Ectodermal cell (in vitro differentiated cells): ENCODE measurements around the gene PHF14.

Experiments used
- H3K27ac ChIP-seq: 2 replicates; pipeline ENCODE4 v1.7.0; 2013; ENCODE audit warnings: mild to moderate bottlenecking, low read depth, low read length; ENCODE audit not compliant: insufficient read depth, poor library complexity, severe bottlenecking
- H3K27me3 ChIP-seq: 2 replicates; pipeline ENCODE4 v1.7.0; 2013; ENCODE audit warnings: mild to moderate bottlenecking, low read length; ENCODE audit not compliant: insufficient read depth, control insufficient read depth, poor library complexity, severe bottlenecking
- H3K36me3 ChIP-seq: one replicate; pipeline ENCODE4 v1.7.0; 2013; ENCODE audit warnings: low read length; ENCODE audit not compliant: control insufficient read depth, insufficient read depth
- H3K4me1 ChIP-seq: one replicate; pipeline ENCODE4 v1.7.0; 2013; ENCODE audit warnings: low read length; ENCODE audit not compliant: control insufficient read depth, insufficient read depth
- H3K4me3 ChIP-seq: 2 replicates; pipeline ENCODE4 v1.7.0; 2013; ENCODE audit warnings: low read depth, low read length, control low read depth; ENCODE audit not compliant: insufficient read depth
- H3K9me3 ChIP-seq: 2 replicates; pipeline ENCODE4 v1.7.0; 2013; ENCODE audit warnings: mild to moderate bottlenecking, low read length, moderate library complexity; ENCODE audit not compliant: control insufficient read depth
- WGBS, 2 experiments: methylation state at CpG; one replicate each; pipeline ENCODE4 v1.1.7; 2013; ENCODE audit warnings: missing lambda C conversion rate in 2 of 2; 5-methylcytosine and 5-hydroxymethylcytosine counted together

The PHF14 gene

DNA sequence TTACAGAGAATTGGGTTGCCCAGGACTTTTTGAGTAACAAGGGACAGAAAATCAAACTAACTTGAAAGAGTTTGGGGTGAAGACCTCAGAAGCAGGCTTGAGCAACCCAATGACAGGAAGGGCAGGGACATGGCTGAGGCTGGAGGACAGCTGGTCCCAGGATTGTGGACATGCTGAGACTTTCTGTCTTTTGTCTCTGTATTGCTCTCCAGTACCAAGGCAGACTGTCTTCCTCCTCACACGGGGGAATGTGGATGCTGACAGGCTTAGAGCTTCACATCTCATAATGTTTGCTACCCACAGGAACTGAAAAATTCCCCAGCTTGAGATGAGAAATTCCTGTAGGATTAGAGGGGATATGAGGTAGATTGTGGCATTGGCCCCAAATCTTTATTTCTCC, 229.6 kb downstream of the PHF14 start:
- H3K36me3 ChIP-seq: no peaks in the 10 kb centered on the region
- H3K27ac ChIP-seq: no peak overlapping the region
- H3K4me1 ChIP-seq: no peaks in the 10 kb centered on the region
- WGBS, 2 experiments: 100% methylated on average over 1 of the region's 1 CpG; no CpG with 5 or more reads in 1 of the 2 experiments
- H3K9me3 ChIP-seq: no peaks in the 10 kb centered on the region
- H3K4me3 ChIP-seq: no peak overlapping the region
- H3K27me3 ChIP-seq: no peaks in the 10 kb centered on the region

DNA sequence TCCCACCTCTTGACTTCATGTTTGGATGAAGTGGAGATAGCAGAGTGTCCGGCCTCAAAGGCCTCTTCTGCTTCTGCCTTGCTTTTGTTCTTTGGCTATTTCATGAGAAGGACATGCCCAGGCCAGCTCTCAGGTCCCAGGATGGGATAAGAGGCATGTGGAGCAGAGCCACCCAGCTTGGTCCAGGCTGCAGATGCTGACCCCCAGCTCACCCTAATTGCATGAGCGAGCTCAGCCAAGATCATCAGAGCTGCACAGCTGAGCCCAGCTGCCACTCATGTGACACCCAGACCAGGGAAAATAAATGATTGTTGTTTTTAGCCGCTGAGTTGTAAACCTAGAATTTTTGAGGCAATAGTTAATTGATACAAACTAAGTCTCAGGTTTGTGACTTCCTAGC, 230.0 kb downstream of the PHF14 start:
- H3K4me1 ChIP-seq: no peaks in the 10 kb centered on the region
- no peak overlapping the region for H3K27ac ChIP-seq
- no peaks in the 10 kb centered on the region for H3K9me3 ChIP-seq
- 90 to 96% methylated on average over 3 of the region's 3 CpGs for WGBS, 2 experiments
- no peak overlapping the region for H3K4me3 ChIP-seq
- H3K27me3 ChIP-seq: no peaks in the 10 kb centered on the region
- no peaks in the 10 kb centered on the region for H3K36me3 ChIP-seq

DNA sequence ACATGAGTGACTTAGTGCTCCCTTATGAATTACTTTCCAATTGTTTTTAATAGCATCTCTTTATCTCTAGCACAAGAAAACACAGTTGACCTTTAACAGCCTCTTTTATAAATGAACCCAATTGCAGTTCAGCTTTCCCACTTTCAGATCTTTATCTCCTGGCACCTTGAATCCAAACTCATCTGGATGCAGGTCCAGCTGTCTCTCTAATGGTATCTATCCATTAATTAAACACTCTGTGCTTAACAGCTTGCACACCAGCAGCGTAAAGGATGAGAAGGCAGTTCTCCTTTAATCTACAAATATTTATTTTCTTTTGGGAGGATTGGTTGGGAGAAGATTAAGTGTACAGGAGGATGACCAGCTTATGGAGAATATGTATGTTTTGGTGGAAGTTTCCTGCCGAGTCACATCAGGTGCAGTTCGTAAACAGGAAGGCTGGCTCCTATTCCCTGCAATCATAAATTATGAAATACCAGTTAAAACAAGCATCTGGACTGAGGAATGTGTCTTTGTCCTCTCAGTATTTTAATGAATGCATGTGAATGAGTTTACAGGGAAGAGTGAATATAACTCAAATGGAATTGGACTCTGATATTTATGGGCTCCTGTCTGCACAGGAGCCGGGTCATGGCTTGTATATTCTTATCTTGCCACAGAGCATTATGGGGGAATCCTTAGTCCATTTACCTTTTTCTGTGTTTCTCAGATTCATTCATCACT, 232.7 kb downstream of the PHF14 start:
- no peaks in the 10 kb centered on the region for H3K27me3 ChIP-seq
- 90 to 94% methylated on average over 2 to 4 of the region's 4 CpGs for WGBS, 2 experiments
- no peak overlapping the region for H3K27ac ChIP-seq
- H3K4me1 ChIP-seq: no peaks in the 10 kb centered on the region
- no peak overlapping the region for H3K4me3 ChIP-seq
- no peaks in the 10 kb centered on the region for H3K36me3 ChIP-seq
- H3K9me3 ChIP-seq: no peaks in the 10 kb centered on the region

- Histone ChIP-seq H3K4me3 (no peak overlapping the region), H3K36me3 (no peaks in the 10 kb centered on the region), H3K4me1 (no peaks in the 10 kb centered on the region), H3K9me3 (no peaks in the 10 kb centered on the region), H3K27me3 (no peaks in the 10 kb centered on the region), H3K27ac (no peak overlapping the region)
- WGBS, 2 experiments: 94 to 99% methylated on average over 3 of the region's 3 CpGs
Measured at GRCh38 chr7:11207565-11207964, 233.9 kb downstream of the PHF14 start.

DNA sequence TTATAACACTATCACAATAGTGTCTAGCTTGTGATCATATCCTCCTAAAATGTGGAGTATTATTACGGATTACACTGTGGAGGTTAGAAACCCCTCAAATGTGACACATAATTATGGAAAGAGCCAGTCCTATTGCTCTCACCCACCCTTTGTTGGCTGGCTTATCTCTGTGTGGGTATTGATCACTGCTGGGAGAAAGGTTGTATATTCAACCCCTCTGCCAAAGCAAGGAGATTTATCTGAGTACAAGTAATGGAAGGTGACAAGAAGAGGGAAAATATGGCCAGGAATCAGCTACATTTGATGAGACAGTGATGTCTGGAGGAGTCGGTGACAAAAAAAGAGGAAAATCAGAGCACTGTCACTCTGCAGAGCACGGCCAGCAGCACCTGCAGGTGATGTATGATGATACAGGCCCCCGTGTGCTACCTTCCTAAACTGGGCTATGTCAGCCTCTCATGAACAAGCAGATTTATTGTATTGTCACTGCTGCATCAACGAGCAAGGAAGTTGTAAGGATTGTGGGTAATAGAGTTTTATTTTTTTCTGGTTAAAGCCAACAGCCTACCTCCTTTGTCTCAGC, 235.3 kb downstream of the PHF14 start:
- Histone ChIP-seq H3K27me3 (no peaks in the 10 kb centered on the region), H3K36me3 (no peaks in the 10 kb centered on the region), H3K4me1 (no peaks in the 10 kb centered on the region), H3K4me3 (no peak overlapping the region), H3K9me3 (no peaks in the 10 kb centered on the region), H3K27ac (no peak overlapping the region)
- WGBS, 2 experiments: 94 to 95% methylated on average over 4 to 5 of the region's 5 CpGs

- 100% methylated on average over 1 of the region's 2 CpGs for WGBS, 2 experiments
- Histone ChIP-seq H3K4me1 (no peaks in the 10 kb centered on the region), H3K27me3 (no peaks in the 10 kb centered on the region), H3K27ac (no peak overlapping the region), H3K36me3 (no peaks in the 10 kb centered on the region), H3K4me3 (no peak overlapping the region), H3K9me3 (no peaks in the 10 kb centered on the region)
Measured at GRCh38 chr7:11210374-11210773, 236.7 kb downstream of the PHF14 start.

DNA sequence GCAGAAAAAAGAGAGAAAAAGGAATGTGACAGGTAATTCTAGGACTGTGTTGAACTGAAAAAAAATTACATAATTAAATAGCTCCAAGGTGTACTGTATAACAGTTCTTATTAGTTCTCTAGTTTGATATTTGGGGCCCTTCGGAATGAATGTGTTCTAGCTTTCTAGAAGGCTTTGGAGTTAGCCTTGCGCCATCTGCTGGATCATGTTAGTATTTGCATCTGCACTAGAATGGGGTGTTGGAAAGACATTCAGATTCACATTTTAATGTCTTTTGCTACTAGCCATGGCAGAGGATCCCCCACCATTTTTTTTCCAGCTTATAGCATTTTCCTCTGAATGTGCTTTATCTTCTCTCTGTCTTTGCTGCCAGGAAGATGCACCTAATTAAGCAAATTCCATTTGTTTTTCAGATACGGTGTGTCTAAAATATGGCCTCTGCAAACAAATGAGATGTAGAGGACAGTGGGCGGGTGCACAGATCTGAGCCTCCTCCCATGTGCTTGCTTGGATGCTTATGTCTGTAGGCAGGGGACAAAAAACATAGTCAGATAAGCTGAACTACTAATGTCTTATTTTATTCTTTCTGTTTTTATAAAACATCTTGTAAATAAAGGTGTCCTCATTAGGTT, 238.5 kb downstream of the PHF14 start:
- 61 to 64% methylated on average over 4 of the region's 4 CpGs for WGBS, 2 experiments
- Histone ChIP-seq H3K27ac (no peak overlapping the region), H3K36me3 (no peaks in the 10 kb centered on the region), H3K27me3 (no peaks in the 10 kb centered on the region), H3K4me3 (no peak overlapping the region), H3K9me3 (no peaks in the 10 kb centered on the region), H3K4me1 (no peaks in the 10 kb centered on the region)

DNA sequence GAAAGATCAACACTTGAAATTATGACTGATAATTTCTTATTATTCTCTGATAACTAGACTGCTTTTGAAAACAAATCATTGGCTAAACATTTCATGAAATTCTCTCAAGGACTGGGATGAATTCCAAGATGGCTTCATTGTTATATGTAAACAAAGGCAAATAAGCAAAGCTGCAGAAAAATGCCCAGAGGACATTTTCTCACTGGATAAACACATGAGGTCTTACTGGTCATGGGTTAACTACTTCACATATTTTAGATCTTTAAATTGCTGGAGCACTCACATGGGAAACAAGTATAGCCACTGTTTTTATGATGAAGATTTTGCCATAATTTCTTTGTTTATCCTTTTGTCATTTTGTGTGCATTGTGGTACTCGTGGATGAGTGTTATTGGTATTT, 239.1 kb downstream of the PHF14 start:
- WGBS, 2 experiments: 82% methylated on average over 1 of the region's 1 CpG; no CpG with 5 or more reads in 1 of the 2 experiments
- no peaks in the 10 kb centered on the region for H3K36me3 ChIP-seq

GRCh38 chr7:11213266-11213665, 239.6 kb downstream of the PHF14 start:
- H3K27ac ChIP-seq: no peak overlapping the region
- WGBS, 2 experiments: 47 to 52% methylated on average over 1 of the region's 1 CpG
- no peak overlapping the region for H3K4me3 ChIP-seq
- no peaks in the 10 kb centered on the region for H3K4me1 ChIP-seq
- no peaks in the 10 kb centered on the region for H3K36me3 ChIP-seq
- H3K27me3 ChIP-seq: no peaks in the 10 kb centered on the region
- H3K9me3 ChIP-seq: no peaks in the 10 kb centered on the region

More for the DNA sequence above, 239.1 kb downstream of the PHF14 start:
- no peak overlapping the region for H3K4me3 ChIP-seq
- no peak overlapping the region for H3K27ac ChIP-seq
- H3K27me3 ChIP-seq: no peaks in the 10 kb centered on the region
- no peaks in the 10 kb centered on the region for H3K9me3 ChIP-seq
- no peaks in the 10 kb centered on the region for H3K4me1 ChIP-seq

DNA sequence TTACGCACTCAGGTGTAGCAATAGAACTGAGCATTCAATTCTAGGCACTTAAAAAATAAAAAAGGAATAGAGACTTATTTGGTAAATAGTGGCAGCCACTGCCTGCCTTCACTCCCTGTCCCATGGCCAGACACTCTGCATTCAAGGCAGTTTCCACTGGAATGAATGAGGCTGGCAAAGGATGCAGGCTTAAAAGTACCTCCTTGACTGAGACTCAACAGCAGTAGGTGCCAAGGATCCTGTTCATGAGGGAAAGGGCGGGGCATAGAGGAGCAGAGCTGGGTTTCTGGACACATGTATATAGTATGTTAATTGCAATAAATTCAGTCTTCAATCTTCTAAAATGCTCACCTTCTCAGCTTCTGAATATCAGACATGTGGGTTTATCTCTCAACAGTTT, 242.6 kb downstream of the PHF14 start:
- H3K9me3 ChIP-seq: no peaks in the 10 kb centered on the region
- H3K27me3 ChIP-seq: no peaks in the 10 kb centered on the region
- 97 to 100% methylated on average over 2 of the region's 2 CpGs for WGBS, 2 experiments
- H3K27ac ChIP-seq: no peak overlapping the region
- H3K4me3 ChIP-seq: no peak overlapping the region
- H3K4me1 ChIP-seq: no peaks in the 10 kb centered on the region
- H3K36me3 ChIP-seq: no peaks in the 10 kb centered on the region
